Neuronal stem cell (in vitro differentiated cells): Measurements from ENCODE around the gene SH3BP2.
A peak's percentile ranks its signal among the peaks of the same experiment; 100 is the strongest.

Experiments used
- DNase-seq: peaks from one replicate; pipeline ENCODE4 v3.0.0-alpha.2; 2013; ENCODE audit warnings: low spot score
- H2AFZ ChIP-seq: one replicate; pipeline ENCODE4 v1.6.1; 2013; ENCODE audit warnings: mild to moderate bottlenecking, low read length, inconsistent platforms
- H2AK5ac ChIP-seq: 2 replicates; pipeline ENCODE4 v1.6.1; 2013; ENCODE audit warnings: low read depth, mild to moderate bottlenecking, inconsistent platforms, low read length, moderate library complexity, mixed read lengths
- H2BK120ac ChIP-seq: 2 replicates; pipeline ENCODE4 v1.6.1; 2013; ENCODE audit warnings: low read depth, mild to moderate bottlenecking, inconsistent platforms, low read length, moderate library complexity, mixed read lengths
- H2BK12ac ChIP-seq: one replicate; pipeline ENCODE4 v1.6.1; 2013; ENCODE audit warnings: low read length, inconsistent platforms
- H2BK15ac ChIP-seq: 2 replicates; pipeline ENCODE4 v1.6.1; 2013; ENCODE audit warnings: mild to moderate bottlenecking, low read length, inconsistent platforms, mixed read lengths
- H2BK5ac ChIP-seq: one replicate; pipeline ENCODE4 v1.6.1; 2013; ENCODE audit warnings: inconsistent platforms, mild to moderate bottlenecking, low read length, moderate library complexity
- H3K14ac ChIP-seq: one replicate; pipeline ENCODE4 v1.6.1; 2013; ENCODE audit warnings: low read length, inconsistent platforms
- H3K18ac ChIP-seq: 2 replicates; pipeline ENCODE4 v1.6.1; 2013; ENCODE audit warnings: low read length, inconsistent platforms
- H3K23ac ChIP-seq: 2 replicates; pipeline ENCODE4 v1.6.1; 2013; ENCODE audit warnings: low read depth, mild to moderate bottlenecking, mixed read lengths, low read length, inconsistent platforms; ENCODE audit not compliant: poor library complexity
- H3K27ac ChIP-seq: replicated peaks from 3 replicates; pipeline ENCODE4 v1.5.1; 2013; ENCODE audit warnings: low read length, inconsistent platforms
- H3K27me3 ChIP-seq, 3 experiments: 2 replicates each; pipeline ENCODE4 v1.6.1; 2013; ENCODE audit warnings: low read length in 3 of 3, mild to moderate bottlenecking in 2 of 3, inconsistent platforms in 1 of 3, low read depth in 1 of 3, mixed read lengths in 1 of 3, moderate library complexity in 1 of 3; ENCODE audit not compliant: control insufficient read depth in 3 of 3, insufficient read depth in 3 of 3
- H3K36me3 ChIP-seq, 2 donors: replicated peaks in 1 of 2; 2 replicates each; pipeline ENCODE4 v1.6.1; 2013; ENCODE audit warnings: low read length in 2 of 2; ENCODE audit not compliant: control insufficient read depth in 2 of 2, insufficient read depth in 2 of 2
- H3K4ac ChIP-seq: 2 replicates; pipeline ENCODE4 v1.6.1; 2013; ENCODE audit warnings: inconsistent platforms, mild to moderate bottlenecking, low read length, moderate library complexity
- H3K4me1 ChIP-seq, 2 donors: 1 replicate in 1 of 2; 2 replicates in 1 of 2; pipeline ENCODE4 v1.6.1; 2013; ENCODE audit warnings: low read length in 2 of 2, low read depth in 1 of 2; ENCODE audit not compliant: control insufficient read depth in 2 of 2, insufficient read depth in 1 of 2
- H3K4me2 ChIP-seq: one replicate; pipeline ENCODE4 v1.6.1; 2013; ENCODE audit warnings: mild to moderate bottlenecking, low read length, inconsistent platforms; ENCODE audit not compliant: insufficient read depth, poor library complexity, severe bottlenecking
- H3K4me3 ChIP-seq, 2 donors: 2 replicates each; pipeline ENCODE4 v1.5.1; 2013; ENCODE audit warnings: low read length in 2 of 2, mild to moderate bottlenecking in 2 of 2, inconsistent platforms in 1 of 2, moderate library complexity in 1 of 2
- H3K79me1 ChIP-seq: one replicate; pipeline ENCODE4 v1.6.1; 2013; ENCODE audit warnings: low read depth, mild to moderate bottlenecking, inconsistent platforms, low read length, moderate library complexity
- H3K9ac ChIP-seq: one replicate; pipeline ENCODE4 v1.6.1; 2013; ENCODE audit warnings: mild to moderate bottlenecking, low read depth, low read length, inconsistent platforms; ENCODE audit not compliant: poor library complexity
- H3K9me3 ChIP-seq, 2 donors: replicated peaks in 1 of 2; 2 replicates each; pipeline versions ENCODE3 to v1.6.1; 2013; ENCODE audit warnings: low read length in 2 of 2, mild to moderate bottlenecking in 2 of 2, inconsistent platforms in 1 of 2, low read depth in 1 of 2, mixed read lengths in 1 of 2, moderate library complexity in 1 of 2; ENCODE audit not compliant: control insufficient read depth in 2 of 2, insufficient read depth in 1 of 2
- H4K8ac ChIP-seq: one replicate; pipeline ENCODE4 v1.6.1; 2013; ENCODE audit warnings: low read depth, mild to moderate bottlenecking, inconsistent platforms, low read length, moderate library complexity
- H4K91ac ChIP-seq: one replicate; pipeline ENCODE4 v1.6.1; 2013; ENCODE audit warnings: low read length, low read depth, mild to moderate bottlenecking, inconsistent platforms; ENCODE audit not compliant: poor library complexity
- WGBS, 2 donors: extraction: QIAGEN DNeasy Blood & Tissue Kit; methylation state at CpG; one replicate each; pipeline ENCODE4 v1.1.7; 2013; ENCODE audit warnings: missing lambda C conversion rate in 2 of 2, mixed read lengths in 1 of 2; ENCODE audit not compliant: insufficient read length in 2 of 2, insufficient replicate concordance in 1 of 2; ENCODE audit errors: extremely low coverage in 2 of 2; 5-methylcytosine and 5-hydroxymethylcytosine counted together

Gene SH3BP2

DNA sequence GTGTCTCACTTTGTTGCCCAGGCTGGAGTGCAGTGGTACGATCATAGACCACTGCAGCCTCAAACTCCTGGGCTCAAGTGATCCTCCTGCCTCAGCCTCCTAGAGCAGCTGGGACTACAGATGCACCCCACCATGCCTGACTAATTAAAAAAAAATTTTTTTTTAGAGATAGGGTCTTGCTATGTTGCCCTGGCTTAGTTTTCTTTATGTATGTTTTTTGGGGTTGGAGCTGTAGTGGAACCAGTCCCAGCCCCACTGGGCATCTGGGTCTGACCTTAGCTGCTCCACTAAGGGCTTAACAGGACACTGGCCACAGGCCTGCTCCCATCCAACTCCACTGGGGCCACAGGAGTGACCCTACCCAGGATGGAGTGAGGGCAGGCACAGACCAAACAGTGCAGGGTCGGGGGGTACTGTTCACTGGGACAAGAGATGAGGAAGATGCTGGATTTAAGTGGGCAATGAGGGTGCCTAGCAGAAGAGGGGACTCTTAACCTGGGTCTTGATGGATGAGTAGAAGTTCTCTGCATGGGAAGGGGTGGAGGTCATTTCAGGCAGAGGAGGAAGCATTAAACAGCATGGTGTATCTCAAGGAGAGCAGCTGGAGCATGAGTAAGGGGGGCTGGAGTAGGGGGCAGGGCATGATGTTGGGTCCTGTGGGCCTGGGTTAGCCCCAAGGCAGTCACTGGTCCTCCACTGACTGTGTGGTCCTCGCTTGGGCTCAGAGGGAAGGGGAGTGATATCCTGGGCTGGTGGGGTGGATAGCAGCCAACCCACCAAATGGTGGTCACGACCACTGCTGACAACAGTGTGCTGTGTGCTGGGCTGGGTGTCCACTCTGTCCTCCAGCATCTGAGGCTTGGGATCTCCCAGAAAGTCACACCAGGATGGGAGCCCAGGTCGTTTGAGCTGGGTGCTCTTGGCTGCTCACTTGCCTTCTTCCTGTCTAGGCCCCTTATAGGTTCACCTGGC is 26.6 kb downstream of the SH3BP2 start:
- H4K8ac ChIP-seq = no peak overlapping the region
- no peaks in the 10 kb centered on the region for H3K27me3 ChIP-seq
- no peak overlapping the region for H3K27ac ChIP-seq
- H3K14ac ChIP-seq = peak overlapping the region; percentile 61
- H3K18ac ChIP-seq = no peak overlapping the region
- peaks cover 15 to 36% of the 10 kb centered on the region in 2 donors for H3K36me3 ChIP-seq
- no CpG with 5 or more reads among the region's 5 CpGs for WGBS, 2 donors
- H3K4me2 ChIP-seq = no peak overlapping the region
- no peak overlapping the region for H3K23ac ChIP-seq
- H2AFZ ChIP-seq = no peak overlapping the region
- H3K4me1 ChIP-seq = peaks cover 0 to 3% of the 10 kb centered on the region in 2 donors
- peak overlapping the region; percentile 23 for H2AK5ac ChIP-seq
- peak overlapping the region; percentile 8 for H2BK5ac ChIP-seq
- DNase-seq = no peak
- no peak overlapping the region for H2BK15ac ChIP-seq
- peaks cover 4 to 12% of the 10 kb centered on the region in 2 donors for H3K9me3 ChIP-seq
- H3K9ac ChIP-seq = peak overlapping the region; percentile 80
- no peak overlapping the region for H2BK120ac ChIP-seq
- H3K79me1 ChIP-seq = peaks cover 3% of the 10 kb centered on the region
- no peak overlapping the region for H3K4ac ChIP-seq
- H2BK12ac ChIP-seq = no peak overlapping the region
- peak overlapping the region in 1 of 2 donors; percentile 57 for H3K4me3 ChIP-seq
- no peak overlapping the region for H4K91ac ChIP-seq

DNA sequence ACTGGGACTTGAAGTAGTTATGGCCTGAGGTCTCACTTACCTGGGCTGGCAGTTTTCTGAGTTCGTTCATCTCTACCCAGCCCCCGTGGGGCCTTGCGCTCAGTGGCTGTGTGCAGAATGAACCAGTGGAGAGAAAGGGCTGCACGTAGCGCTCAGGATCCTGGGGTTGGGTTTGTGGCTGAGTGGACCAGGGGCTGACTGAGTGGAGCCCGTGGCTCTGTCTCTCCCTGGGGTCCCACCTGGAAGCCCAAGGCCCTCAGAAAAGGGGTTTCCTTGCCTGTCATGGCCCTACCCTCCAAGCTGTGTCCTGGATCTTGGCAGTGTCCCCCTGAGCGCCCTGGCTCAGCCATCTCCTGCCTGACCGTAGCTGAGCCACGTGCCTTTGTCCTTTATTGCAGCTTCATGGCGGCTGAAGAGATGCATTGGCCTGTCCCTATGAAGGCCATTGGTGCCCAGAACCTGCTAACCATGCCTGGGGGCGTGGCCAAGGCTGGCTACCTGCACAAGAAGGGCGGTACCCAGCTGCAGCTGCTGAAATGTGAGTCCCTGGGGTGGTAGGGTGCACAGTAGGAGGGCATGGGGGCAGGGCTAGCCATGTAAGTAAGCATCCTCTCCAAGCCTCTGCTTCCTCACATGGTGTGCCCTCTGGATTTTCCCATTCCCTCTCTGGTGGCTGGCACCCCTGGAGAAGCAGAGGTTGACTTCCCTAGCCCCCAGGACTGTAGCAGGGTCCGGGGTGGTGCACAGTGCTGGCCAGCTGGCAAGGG is 27.5 kb downstream of the SH3BP2 start:
- Histone ChIP-seq H3K27me3 (no peaks in the 10 kb centered on the region), H2BK15ac (peak overlapping the region; percentile 75), H3K14ac (peak overlapping the region; percentile 38), H3K9me3 (peaks cover 4 to 11% of the 10 kb centered on the region in 2 donors), H4K8ac (no peak overlapping the region), H3K4me1 (peaks cover 0 to 3% of the 10 kb centered on the region in 2 donors), H3K23ac (peak overlapping the region; percentile 11), H3K36me3 (peaks cover 21 to 44% of the 10 kb centered on the region in 2 donors), H3K4ac (no peak overlapping the region), H3K4me2 (no peak overlapping the region), H3K4me3 (no peak overlapping the region), H2AFZ (no peak overlapping the region), H2BK120ac (no peak overlapping the region), H3K9ac (peak overlapping the region; percentile 21), H3K27ac (no peak overlapping the region), H2AK5ac (peak overlapping the region; percentile 32), H4K91ac (no peak overlapping the region), H3K18ac (peak overlapping the region; percentile 64), H2BK12ac (no peak overlapping the region), H2BK5ac (peak overlapping the region; percentile 8), H3K79me1 (peaks cover 4% of the 10 kb centered on the region)
- no CpG with 5 or more reads among the region's 13 CpGs for WGBS, 2 donors
- no peak for DNase-seq

DNA sequence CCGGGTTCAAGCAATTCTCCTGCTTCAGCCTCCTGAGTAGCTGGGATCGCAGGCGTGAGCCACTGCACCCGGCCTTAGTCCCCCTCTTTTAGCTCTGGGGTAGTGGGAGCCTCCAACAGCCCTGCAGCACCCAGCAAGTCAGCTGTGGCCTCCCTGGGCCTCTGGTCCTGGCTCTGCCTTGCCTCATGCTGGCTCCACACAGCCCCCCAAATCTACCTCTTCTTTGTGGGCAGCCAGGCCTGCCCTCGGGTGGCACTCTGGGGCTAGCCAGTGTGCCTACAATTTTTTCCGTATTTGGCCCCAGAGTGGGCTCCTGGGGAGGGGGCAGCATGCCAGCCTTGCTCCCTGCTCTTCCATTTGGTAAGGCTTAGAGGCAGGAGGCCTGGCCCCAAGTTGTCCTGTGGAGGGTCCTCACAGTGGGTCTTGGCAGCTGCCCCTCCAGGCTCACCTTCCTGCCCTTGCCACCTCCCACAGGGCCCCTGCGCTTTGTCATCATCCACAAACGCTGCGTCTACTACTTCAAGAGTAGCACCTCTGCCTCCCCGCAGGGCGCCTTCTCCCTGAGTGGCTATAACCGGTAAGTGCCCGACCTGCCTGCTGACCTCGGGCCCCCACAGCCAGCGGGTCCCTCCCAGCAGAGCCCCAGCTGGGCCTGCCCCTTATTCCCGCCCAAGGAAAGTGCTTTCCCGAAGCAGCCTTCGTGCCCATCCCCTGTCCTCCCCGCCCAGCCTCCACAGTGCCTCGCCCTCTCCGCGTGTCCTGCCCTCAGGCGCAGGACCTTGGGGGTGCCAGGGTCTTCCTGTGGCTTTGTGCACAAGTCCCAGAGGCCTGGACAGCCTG is 29.8 kb downstream of the SH3BP2 start:
- peaks cover 30 to 64% of the 10 kb centered on the region in 2 donors for H3K36me3 ChIP-seq
- no CpG with 5 or more reads among the region's 23 CpGs for WGBS, 2 donors
- no peak for DNase-seq

More for the DNA sequence above, 29.8 kb downstream of the SH3BP2 start:
- Histone ChIP-seq H3K4ac (no peak overlapping the region), H2AK5ac (no peak overlapping the region), H4K91ac (no peak overlapping the region), H3K9ac (no peak overlapping the region), H3K18ac (peak overlapping the region; percentile 17), H2BK12ac (no peak overlapping the region), H3K4me1 (peaks cover 0 to 2% of the 10 kb centered on the region in 2 donors), H2BK120ac (no peak overlapping the region), H3K23ac (no peak overlapping the region), H4K8ac (no peak overlapping the region), H2BK5ac (peak overlapping the region; percentile 12), H2AFZ (no peak overlapping the region), H3K79me1 (peaks cover 5% of the 10 kb centered on the region), H2BK15ac (no peak overlapping the region), H3K9me3 (no peaks in the 10 kb centered on the region), H3K14ac (no peak overlapping the region), H3K4me2 (no peak overlapping the region), H3K27me3 (no peaks in the 10 kb centered on the region), H3K27ac (no peak overlapping the region), H3K4me3 (no peak overlapping the region)
